Kidney tubule cell (primary cell): ENCODE measurements around the gene CWH43.
A peak's percentile ranks its signal among the peaks of the same experiment; 100 is the strongest.
"Not testable (repeated sequence)": the region's sequence is repeated elsewhere in the genome, so short reads cannot be mapped to it uniquely, and the experiment has no call there.

Experiments used
- DNase-seq: peaks from one replicate; pipeline ENCODE4 v3.0.0-alpha.2; 2018; ENCODE audit warnings: low spot score

The CWH43 gene

DNA sequence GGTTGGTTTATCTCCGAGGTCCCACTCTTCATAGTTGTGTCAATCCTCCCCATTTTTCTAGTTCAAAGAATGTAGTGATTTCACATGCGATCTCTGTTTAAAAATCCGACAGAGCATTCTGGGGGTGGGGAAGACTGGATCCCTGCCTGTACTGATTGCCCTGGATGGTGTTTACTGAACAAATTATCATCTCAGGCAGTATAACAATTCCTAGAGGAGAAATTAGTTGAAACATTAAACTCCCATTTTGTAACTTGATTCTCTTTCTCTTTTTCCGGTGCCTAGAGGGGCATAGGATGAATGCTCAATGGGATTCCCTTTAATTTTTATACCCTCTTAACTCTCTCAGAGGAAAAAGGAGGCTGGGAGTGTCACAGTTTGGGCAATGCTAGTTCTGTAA, 10.0 kb upstream of the CWH43 start:
- DNase-seq, result no peak

DNA sequence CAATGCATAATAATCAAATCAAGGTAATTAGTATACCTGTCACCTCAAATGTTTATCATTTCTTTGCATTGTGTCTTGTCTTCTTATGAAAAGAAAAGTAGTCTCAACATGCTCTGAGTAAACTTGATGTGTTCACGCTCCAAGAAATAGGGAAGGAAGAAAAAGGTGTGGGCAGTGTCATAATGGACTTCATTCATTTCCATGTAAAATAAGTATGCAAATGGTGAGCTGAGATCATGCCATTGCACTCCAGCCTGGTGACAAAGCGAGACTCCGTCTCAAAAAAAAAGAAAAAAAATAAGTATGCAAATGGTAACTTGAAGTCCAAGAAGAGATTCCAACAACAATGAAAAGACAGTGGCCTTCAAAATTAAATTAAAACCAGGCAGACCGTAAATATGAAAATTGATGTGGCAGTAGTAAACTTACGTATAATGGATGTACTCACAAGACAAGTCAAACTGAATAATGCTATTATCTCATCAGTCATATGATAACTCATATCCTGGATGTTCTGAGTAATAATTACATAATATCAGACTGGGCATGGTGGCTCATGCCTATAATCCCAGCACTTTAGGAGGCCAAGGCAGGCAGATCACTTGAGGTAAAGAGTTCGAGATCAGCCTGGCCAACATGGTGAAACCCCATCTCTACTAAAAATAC, 6.0 kb upstream of the CWH43 start:
- peak; percentile 68 for DNase-seq

DNA sequence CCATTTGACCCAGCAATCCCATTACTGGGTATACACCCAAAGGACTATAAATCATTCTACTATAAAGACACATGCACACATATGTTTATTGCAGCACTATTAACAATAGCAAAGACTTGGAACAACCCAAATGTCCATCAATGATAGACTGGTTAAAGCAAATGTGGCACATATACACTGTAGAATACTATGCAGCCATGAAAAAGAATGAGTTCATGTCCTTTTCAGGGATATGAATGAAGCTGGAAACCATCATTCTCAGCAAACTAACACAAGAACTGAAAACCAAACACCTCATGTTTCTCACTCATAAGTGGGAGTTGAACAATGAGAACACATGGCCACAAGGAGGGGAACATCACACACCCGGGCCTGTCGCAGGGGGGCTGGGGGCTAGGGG, 2.1 kb upstream of the CWH43 start:
- not testable (repeated sequence) for DNase-seq

DNA sequence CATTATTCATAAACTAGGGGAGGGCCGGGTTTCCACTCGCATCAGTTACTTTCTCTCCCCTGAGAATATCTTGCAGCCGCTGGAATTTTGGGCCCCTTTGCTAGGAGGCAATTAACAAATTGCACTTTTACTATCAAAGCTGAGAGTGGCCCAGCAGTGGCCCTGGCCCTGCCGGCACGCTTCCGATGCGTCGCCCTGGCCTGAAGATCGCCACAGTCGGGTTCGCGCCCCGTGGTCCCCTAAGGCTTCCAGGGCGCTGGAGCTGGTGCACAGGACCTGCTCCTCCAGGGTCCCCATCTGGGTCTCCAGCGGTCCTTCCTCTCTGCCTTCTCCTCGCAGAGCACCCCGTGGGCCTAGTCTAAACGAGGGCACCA, 486 bp upstream of the CWH43 start:
- no peak for DNase-seq

DNA sequence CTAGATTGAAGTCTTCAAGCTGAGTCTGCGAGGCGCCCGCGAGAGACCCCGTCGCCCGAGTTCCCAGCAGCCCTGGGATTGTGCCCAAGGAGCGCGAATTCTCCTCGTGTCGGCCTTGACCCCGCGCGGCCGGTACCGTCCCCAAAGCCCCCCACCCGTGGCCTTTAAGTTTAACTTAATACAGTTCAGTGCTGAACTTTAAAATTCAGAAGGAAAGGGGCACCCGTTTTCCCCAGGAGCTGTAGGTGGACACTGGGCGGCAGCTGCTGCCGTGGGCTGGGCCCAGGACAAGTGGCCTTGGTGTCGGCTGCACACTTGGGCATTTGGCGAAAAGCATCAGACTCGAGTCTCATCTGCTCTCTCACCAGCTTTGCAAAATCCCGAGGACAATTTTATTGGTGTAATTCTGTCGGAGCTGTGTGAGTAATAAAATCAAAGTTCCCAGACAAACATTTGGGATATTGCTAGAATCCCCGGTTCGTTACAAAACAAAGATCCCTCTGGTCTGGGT, 634 bp downstream of the CWH43 start:
- DNase-seq, result no peak

DNA sequence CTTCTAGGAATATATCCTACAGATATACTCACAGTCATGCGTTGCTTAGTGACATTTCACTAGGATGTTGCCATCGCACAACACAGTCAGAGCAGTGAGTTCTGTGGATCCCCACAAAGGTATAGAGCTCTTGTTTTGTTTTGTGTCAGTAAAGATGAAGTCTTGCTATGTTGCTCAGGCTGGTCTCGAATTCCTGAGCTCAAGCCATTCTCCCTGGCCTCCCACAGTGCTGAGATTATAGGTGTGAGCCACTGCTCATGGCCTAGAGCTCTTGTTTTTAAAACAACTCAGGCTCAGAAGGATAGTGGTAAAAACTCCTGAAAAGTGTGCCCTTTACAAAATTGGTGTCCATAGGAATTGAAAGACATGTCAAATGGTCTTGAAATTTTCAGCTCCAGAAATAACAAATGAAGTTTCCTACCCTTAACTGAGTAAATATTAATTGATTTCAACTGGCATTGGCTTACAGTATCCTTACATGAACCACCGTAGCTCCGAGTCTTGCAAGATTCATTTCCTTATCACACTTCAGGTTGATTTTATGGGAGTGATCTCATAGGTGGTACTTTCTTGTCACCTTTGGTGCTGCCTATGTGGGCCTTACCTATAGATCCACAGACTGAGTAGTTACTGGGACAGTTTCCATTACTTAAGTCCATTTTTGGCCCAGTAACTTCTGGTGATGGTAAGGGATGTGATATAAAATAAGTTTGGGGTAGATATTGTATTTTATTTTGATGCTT, 3.6 kb downstream of the CWH43 start:
- no peak for DNase-seq

DNA sequence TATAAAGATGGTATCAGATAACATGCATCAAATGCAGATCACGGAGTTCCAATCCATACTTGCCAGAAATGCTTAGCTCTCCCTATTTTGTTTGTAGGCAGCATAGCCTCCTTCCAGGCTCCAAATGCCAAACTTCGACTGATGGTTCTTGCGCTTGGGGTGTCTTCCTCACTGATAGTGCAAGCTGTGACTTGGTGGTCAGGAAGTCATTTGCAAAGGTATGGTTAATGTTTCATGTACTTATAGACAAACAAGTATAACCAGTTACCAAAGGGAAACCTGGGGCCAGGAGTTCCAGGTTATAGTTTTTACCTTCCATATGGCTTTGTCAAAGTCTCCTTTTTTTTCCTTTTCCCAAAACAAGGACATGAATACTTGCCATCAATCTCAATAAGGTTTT, 5.3 kb downstream of the CWH43 start:
- DNase-seq, result no peak

DNA sequence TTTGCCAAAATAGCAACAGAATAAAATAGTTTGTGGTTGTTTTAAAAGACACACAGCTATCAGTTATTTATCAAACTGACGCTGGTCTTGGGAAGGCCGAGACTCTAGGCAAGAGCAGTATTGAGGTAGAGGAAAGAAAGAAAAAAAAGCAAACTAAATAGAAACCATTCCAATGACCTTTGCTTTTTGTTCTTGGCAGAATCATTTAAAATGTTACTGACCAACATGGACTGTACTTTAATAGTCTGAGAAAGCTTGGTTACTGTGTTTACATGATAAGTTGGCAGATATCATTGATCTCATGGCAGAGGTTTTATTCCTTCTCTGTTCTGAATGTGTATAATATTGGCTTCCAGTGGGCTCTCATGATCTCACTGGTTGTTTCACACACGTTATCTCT, 11.9 kb downstream of the CWH43 start:
- no peak for DNase-seq

DNA sequence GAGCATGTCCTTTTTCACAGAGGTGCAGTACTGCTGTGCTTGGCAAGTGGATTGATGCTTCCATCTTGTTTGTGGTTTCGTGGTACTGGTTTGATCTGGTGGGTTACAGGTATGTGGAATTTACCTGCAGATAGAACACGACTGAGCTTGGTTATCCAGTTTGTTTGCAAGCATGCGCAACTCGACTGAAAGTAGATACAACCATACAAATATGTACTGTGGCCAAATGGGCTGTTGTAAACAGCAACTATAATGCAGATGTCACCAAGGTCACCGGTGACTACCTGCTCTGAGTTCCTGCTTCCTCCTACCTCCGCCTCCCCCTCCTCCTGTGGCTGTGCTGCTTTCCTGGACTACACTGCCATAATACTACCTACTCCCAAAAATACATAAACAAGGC, 12.4 kb downstream of the CWH43 start:
- DNase-seq, result no peak

DNA sequence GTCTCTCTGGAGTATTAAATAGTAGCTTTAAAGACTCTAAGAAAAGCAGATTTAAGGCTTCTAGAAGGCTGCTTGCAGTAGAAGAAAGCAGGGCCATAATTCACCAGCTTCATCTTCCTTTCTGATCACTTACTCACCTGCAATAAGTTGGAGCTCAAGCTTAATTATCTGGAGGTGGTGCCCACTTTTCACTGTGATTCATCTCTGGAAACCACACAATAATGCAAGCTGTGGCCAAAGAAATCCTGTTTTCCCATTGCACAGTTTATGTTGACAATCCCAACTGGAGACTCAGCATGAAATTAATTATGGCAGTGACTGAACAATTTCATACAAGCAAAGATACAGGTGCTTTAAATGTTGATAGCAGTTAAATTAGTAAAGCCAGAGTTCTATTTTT, 14.7 kb downstream of the CWH43 start:
- DNase-seq, result peak; percentile 55

DNA sequence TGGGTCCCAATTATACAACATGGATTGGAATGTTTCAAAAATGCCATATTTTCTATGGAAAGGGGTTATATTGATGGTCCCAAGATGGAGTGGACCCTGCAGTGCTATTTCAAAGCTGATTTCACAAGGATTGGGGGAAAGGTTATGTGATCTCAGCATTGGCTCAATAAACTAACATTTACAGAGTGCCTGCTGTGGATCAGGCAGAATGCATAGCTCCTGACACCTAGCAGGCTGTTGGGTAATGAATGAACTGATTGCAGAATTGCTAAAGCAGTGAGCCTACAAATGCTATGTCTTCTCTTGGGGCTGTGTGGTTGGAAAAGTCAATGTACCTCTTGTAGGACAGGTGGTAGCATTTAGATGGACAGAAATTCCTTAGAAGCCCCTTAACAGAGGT, 16.9 kb downstream of the CWH43 start:
- no peak for DNase-seq

DNA sequence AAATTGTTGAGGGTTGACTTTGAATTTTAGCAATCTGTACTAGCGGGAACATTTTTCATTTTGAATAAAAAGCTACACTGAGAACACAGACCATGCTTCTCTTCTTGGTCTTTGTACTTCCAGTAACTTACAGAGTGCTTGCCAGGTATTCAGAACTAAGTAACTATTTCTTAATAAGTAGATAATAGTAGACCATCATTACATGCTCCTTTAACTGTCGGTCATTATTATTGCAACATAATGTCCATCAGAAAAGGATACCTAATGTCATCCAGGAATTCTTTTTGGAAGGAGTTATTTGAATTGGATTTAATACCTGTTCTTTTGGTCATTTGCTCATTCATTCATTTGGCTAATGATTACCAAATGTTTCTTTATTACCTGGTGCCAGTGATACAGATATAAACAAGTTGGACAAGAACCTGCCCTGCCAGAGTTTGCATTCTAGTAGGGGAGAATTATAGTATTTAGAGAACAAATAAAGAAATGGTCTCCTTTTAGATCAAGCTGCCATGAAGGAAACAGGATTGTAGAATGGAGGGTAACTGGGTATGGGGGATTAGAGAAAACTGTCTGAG, 32.7 kb downstream of the CWH43 start:
- no peak for DNase-seq

DNA sequence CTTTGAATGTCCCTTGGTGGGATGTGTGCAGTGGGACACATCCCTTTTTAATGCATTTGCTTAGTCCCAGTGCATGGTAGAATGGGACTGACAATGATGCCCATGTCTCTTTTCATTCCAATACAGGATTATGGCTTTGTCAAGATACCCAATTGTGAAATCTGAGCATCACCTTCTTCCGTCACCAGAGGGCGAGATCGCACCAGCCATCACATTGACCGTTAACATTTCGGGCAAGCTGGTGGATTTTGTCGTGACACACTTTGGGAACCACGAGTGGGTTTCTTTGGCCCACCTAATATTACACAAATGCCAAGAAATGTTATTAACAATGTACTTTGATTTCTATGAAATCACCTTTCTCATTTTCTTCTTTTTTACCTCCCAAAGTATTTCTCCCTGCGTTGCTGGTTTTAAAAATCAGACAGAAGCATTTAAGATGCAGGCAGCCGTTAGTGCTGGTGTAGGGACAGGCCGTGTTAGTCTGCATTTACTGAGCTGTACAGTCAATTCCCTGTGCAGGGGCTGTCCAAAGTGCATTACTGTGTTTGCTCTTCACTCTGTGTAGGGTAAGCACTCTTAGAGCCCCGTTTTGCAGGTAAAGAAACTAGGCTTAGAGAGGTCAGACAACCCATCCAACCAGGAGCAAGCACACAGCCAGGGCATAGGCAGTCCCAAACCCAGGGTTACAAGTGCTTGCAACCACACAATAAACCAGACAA, 46.5 kb downstream of the CWH43 start:
- DNase-seq, result peak; percentile 38

DNA sequence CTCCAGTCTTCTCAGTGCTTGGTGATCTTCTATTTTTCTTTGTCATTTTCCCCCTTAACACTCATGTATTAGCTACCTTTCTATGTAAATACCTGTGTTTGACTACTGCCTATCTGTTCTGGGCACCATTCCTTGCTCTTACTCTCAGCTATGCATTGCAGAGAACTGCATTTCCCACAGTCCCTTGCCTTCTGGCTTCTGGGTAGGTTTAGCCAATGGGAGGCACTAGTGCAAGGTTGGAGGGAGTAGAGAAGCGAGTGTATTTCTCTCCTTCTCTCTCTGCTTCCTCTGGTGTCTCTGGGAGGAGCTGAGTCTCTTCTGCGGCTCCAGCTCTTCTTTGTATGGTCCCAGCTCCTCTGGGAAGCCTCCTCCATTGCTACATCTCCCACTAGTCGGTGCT, 50.5 kb downstream of the CWH43 start:
- no peak for DNase-seq

DNA sequence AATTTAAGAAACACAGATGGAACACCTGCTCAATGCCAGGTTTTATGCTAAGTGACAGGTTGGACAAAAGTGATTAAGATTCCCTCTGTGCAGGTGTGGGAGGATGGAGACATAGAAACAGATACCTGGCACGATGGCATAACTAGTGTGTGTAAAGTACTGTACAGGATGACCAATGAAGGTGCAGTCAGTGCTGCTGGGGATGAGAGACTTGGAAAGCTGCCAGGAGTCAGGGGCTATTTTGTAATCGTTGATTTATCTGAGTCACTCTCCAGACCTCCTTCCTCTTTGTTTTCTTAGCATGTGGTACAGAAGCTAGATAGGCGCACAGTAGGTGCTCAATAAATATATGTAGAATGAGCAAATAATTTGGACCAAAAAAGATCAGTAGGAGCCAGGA, 58.2 kb downstream of the CWH43 start:
- peak; percentile 10 for DNase-seq

DNA sequence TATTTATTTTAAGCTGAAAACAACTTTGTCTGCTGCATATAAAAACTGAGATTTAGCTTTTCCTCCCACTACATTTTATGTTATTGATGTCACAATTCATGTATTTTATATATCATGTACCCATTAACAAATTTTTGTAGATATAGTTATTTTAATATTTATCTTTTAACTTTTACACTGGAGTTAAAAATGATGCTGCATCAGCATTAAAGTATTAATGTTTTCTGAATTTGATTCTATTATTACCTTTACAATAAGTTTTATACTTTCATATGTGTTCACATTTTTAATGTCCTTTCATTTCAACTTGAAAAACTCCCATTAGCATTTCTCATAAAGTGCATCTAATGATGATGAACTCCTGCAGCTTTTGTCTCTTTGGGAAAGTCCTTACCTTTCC, 72.2 kb downstream of the CWH43 start:
- DNase-seq, result no peak

DNA sequence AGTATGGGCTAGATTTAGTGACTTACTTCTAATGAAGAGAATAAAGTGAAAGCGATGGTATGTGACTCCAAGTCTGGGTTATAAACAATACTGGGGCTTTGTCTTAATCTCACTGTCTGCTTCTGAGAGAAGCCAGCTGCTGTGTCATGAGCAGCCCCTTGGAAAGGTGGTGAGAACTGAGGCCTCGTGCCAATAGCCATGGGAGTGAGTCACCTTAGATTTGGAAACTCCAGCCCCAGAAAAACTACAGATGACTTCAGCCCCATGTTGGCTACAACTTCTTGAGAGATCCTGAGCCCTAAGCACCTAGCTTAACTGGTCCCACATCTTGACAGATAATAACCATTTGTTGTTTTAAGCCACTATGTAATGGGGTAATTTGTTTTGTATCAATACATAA, 77.6 kb downstream of the CWH43 start:
- DNase-seq, result peak; percentile 63

DNA sequence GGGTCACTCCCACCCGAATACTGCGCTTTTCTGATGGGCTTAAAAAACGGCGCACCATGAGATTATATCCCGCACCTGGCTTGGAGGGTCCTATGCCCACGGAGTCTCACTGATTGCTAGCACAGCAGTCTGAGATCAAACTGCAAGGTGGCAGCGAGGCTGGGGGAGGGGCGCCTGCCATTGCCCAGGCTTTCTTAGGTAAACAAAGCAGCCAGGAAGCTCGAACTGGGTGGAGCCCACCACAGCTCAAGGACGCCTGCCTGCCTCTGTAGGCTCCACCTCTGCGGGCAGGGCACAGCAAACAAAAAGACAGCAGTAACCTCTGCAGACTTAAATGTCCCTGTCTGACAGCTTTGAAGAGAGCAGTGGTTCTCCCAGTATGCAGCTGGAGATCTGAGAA, 86.1 kb downstream of the CWH43 start:
- not testable (repeated sequence) for DNase-seq

DNA sequence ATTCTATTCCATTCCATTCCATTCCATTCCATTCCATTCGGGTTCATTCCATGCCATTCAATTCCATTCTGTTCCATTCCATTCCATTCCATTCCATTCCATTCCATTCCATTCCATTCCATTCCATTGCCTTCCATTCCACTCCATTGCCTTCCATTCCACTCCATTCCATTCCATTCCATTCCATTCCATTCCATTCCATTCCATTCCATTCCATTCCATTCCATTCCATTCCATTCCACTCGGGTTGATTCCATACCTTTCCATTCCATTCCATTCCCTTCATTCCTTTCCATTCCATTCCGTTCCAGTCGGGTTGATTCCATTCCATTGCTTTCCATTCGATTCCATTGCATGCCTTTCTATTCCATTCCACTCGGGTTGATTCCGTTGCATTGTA, 105.8 kb downstream of the CWH43 start:
- not testable (repeated sequence) for DNase-seq

DNA sequence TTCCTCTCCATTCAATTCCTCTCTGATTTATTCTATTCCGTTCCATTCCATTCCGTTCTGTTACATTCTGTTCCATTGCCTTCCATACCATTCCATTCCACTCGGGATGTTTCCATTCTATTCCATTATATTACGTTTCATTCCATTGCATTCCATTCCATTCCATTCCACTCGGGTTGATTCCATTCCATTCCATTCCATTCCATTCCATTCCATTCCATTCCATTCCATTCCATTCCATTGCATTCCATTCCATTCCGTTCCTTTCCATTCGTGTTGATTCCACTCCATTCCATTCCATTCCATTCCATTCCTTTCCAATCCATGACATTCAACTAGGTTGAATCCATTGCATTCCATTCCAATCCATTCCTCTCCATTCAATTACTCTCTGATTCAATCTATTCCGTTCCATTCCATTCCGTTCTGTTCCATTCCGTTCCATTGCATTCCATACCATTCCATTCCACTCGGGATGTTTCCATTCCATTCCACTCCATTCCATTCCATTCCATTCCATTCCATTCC, 106.6 kb downstream of the CWH43 start:
- peak; percentile 27 for DNase-seq

DNA sequence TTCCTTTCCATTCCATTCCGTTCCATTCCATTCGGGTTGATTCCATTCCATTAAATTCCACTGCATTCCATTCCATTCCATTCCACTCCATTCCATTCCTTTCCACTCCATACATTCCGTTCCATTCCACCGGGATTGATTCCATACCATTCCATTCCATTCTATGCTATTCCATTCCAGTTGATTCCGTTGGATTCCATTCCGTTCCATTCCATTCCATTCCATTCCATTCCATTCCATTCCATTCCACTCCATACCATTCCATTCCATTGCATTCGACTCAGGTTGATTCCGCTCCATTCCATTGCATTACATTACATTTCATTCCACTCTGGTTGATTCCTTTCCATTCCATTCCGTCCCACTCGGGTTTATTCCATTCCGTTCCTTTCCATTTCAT, 110.1 kb downstream of the CWH43 start:
- DNase-seq, result not testable (repeated sequence)

DNA sequence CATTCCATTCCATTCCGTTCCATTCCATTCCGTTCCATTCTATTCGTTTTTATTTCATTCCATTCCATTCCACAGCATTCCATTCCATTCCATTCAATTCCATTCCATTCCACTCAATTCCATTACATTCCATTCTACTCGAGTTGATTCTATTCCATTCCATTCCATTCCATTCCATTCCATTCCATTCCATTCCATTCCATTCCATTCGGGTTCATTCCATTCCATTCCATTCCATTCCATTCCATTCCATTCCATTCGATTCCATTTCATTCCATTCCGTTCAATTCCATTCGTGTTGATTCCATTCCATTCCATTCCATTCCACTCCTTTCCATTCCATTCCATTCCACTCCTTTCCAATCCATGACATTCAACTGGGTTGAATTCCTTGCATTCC, 110.6 kb downstream of the CWH43 start:
- DNase-seq, result not testable (repeated sequence)
